Loucy (cell line): ENCODE measurements around the gene TTC39C.

Experiments used
- EZH2phosphoT487 ChIP-seq: fragments of 200-600 bp; IDR thresholded peaks from 2 replicates; pipeline ENCODE4 v1.6.1; 2018; ENCODE audit warnings: antibody characterized with exemption, mild to moderate bottlenecking, moderate library complexity, borderline replicate concordance
- TF ChIP-seq, protein P1 (sequence below): fragments of 200-600 bp; sonication (generic); conservative IDR thresholded peaks from 2 replicates; pipeline ENCODE4 v1.5.1; 2014; ENCODE audit warnings: mild to moderate bottlenecking, antibody characterized with exemption, low read length

DNA sequence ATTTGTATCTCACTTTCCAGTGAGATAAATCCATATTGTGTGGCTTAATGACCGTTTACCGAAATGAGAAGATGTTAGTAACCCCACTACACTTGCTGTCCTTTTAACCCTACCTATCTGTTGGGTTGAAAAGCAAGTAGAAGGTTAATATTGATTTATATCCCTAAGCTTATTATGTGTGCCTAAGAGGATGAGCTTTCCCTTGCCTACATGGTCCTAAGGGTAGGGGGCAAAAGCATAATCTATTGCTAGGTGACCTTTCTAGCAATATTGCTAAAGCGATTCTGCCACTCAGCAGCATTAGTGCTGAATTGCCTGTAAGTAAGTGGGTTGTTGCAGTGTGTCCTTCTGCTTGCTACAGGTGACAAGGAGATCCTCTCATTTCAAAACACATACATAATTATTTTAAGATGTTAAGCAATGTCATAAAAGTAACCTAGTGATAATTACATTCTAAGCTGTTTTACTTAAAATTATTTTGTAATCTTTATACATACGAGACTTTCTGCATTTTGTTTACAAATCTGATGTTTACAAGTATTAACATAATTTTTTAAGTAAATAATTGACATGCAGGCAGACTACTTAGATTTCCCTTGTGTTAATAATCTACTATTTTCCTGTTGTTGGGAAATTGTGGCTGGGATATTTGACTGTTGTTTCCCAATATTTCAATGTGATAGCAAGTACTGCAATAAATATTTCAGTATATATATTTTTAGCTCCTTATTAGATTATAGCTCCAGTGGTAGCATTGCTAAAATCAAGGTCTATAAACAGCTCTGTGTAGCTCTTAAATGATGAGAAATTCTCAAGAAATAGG lies 75.2 kb downstream of the TTC39C start:
- TF ChIP-seq, protein P1, sequence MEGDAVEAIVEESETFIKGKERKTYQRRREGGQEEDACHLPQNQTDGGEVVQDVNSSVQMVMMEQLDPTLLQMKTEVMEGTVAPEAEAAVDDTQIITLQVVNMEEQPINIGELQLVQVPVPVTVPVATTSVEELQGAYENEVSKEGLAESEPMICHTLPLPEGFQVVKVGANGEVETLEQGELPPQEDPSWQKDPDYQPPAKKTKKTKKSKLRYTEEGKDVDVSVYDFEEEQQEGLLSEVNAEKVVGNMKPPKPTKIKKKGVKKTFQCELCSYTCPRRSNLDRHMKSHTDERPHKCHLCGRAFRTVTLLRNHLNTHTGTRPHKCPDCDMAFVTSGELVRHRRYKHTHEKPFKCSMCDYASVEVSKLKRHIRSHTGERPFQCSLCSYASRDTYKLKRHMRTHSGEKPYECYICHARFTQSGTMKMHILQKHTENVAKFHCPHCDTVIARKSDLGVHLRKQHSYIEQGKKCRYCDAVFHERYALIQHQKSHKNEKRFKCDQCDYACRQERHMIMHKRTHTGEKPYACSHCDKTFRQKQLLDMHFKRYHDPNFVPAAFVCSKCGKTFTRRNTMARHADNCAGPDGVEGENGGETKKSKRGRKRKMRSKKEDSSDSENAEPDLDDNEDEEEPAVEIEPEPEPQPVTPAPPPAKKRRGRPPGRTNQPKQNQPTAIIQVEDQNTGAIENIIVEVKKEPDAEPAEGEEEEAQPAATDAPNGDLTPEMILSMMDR: no peak
- no peak for TF ChIP-seq EZH2phosphoT487
